H9 (cell line): ENCODE results near the gene TMEM41B. TPM values are rescaled to one million over a fixed set of nuclear protein-coding genes. Genes with fewer than 3 reads are reported as not detected.
A peak's percentile ranks its signal among the peaks of the same experiment; 100 is the strongest.

Experiments used
- DNase-seq: peaks from one replicate; pipeline ENCODE4 v3.0.0-alpha.2; 2017
- H2AFZ ChIP-seq: one replicate; pipeline ENCODE4 v1.6.1; 2013; ENCODE audit warnings: mild to moderate bottlenecking, low read length, control low read depth, moderate library complexity
- H2AK5ac ChIP-seq: 2 replicates; pipeline ENCODE4 v1.6.1; 2013; ENCODE audit warnings: low read length, control low read depth, mixed read lengths; ENCODE audit not compliant: insufficient read length
- H2BK120ac ChIP-seq: one replicate; pipeline ENCODE4 v1.6.1; 2013; ENCODE audit warnings: low read depth, mild to moderate bottlenecking, low read length, control low read depth, inconsistent platforms; ENCODE audit not compliant: poor library complexity, severe bottlenecking
- H2BK12ac ChIP-seq: 2 replicates; pipeline ENCODE4 v1.6.1; 2013; ENCODE audit warnings: low read length, control low read depth, mixed read lengths, low read depth; ENCODE audit not compliant: insufficient read length
- H2BK15ac ChIP-seq: 2 replicates; pipeline ENCODE4 v1.6.1; 2013; ENCODE audit warnings: low read depth, low read length, control low read depth
- H2BK20ac ChIP-seq: one replicate; pipeline ENCODE4 v1.6.1; 2013; ENCODE audit warnings: low read depth, mild to moderate bottlenecking, low read length, control low read depth, inconsistent platforms; ENCODE audit not compliant: poor library complexity, severe bottlenecking
- H2BK5ac ChIP-seq: 2 replicates; pipeline ENCODE4 v1.6.1; 2013; ENCODE audit warnings: low read length, control low read depth, mixed read lengths; ENCODE audit not compliant: insufficient read length
- H3K14ac ChIP-seq: 2 replicates; pipeline ENCODE4 v1.6.1; 2013; ENCODE audit warnings: low read length, control low read depth; ENCODE audit not compliant: insufficient read depth
- H3K18ac ChIP-seq: 2 replicates; pipeline ENCODE4 v1.6.1; 2013; ENCODE audit warnings: low read depth, mild to moderate bottlenecking, mixed read lengths, low read length, control low read depth; ENCODE audit not compliant: insufficient read length
- H3K23ac ChIP-seq: 2 replicates; pipeline ENCODE4 v1.6.1; 2013; ENCODE audit warnings: low read length, control low read depth, mixed read lengths, low read depth; ENCODE audit not compliant: insufficient read length
- H3K23me2 ChIP-seq: 2 replicates; pipeline ENCODE4 v1.6.1; 2013; ENCODE audit warnings: low read depth, mild to moderate bottlenecking, mixed read lengths, low read length, control low read depth; ENCODE audit not compliant: insufficient read length, poor library complexity, severe bottlenecking
- H3K27ac ChIP-seq: 2 replicates; pipeline ENCODE4 v1.5.1; 2013; ENCODE audit warnings: low read length, control low read depth, mixed read lengths, low read depth; ENCODE audit not compliant: insufficient read length
- H3K27me3 ChIP-seq: 2 replicates; pipeline ENCODE4 v1.6.1; 2013; ENCODE audit warnings: low read length, control low read depth, inconsistent platforms; ENCODE audit not compliant: insufficient read depth
- H3K4ac ChIP-seq: 2 replicates; pipeline ENCODE4 v1.6.1; 2013; ENCODE audit warnings: low read depth, mild to moderate bottlenecking, control low read depth, inconsistent platforms, low read length, moderate library complexity
- H3K4me1 ChIP-seq: 2 replicates; pipeline ENCODE4 v1.6.1; 2013; ENCODE audit warnings: low read length, control low read depth, inconsistent platforms; ENCODE audit not compliant: insufficient read depth
- H3K4me2 ChIP-seq: 2 replicates; pipeline ENCODE4 v1.6.1; 2013; ENCODE audit warnings: low read length, control low read depth, mixed read lengths; ENCODE audit not compliant: insufficient read length, insufficient read depth
- H3K56ac ChIP-seq: 2 replicates; pipeline ENCODE4 v1.6.1; 2013; ENCODE audit warnings: low read depth, mild to moderate bottlenecking, mixed read lengths, low read length, control low read depth; ENCODE audit not compliant: insufficient read length
- H3K79me1 ChIP-seq: 2 replicates; pipeline ENCODE4 v1.6.1; 2013; ENCODE audit warnings: low read depth, mild to moderate bottlenecking, moderate library complexity, low read length, control low read depth, inconsistent platforms; ENCODE audit not compliant: insufficient read depth, poor library complexity, severe bottlenecking
- H3K79me2 ChIP-seq: 2 replicates; pipeline ENCODE4 v1.6.1; 2013; ENCODE audit warnings: low read length, control low read depth, inconsistent platforms; ENCODE audit not compliant: insufficient read depth
- H3K9ac ChIP-seq: 2 replicates; pipeline ENCODE4 v1.6.1; 2013; ENCODE audit warnings: low read length, control low read depth, mixed read lengths; ENCODE audit not compliant: insufficient read length; ENCODE audit errors: extremely low read depth
- H3K9me3 ChIP-seq: one replicate; pipeline ENCODE4 v1.6.1; 2013; ENCODE audit warnings: low read depth, low read length, inconsistent platforms; ENCODE audit not compliant: control insufficient read depth
- H3T11ph ChIP-seq: one replicate; pipeline ENCODE4 v1.6.1; 2013; ENCODE audit warnings: mild to moderate bottlenecking, low read length, control low read depth, inconsistent platforms
- H4K20me1 ChIP-seq: one replicate; pipeline ENCODE4 v1.6.1; 2013; ENCODE audit not compliant: control insufficient read depth, insufficient read length, insufficient read depth
- H4K5ac ChIP-seq: 2 replicates; pipeline ENCODE4 v1.6.1; 2013; ENCODE audit warnings: low read depth, mild to moderate bottlenecking, mixed read lengths, low read length, control low read depth; ENCODE audit not compliant: insufficient read length
- H4K8ac ChIP-seq: replicated peaks from 2 replicates; pipeline ENCODE4 v1.6.1; 2013; ENCODE audit warnings: low read length, control low read depth, mixed read lengths, low read depth; ENCODE audit not compliant: insufficient read length
- H4K91ac ChIP-seq: 2 replicates; pipeline ENCODE4 v1.6.1; 2013; ENCODE audit warnings: low read depth, mild to moderate bottlenecking, moderate library complexity, mixed read lengths, low read length, control low read depth; ENCODE audit not compliant: insufficient read length
- H3K27ac Mint-ChIP-seq, 3 experiments: 2 replicates in 2 of 3; 3 replicates in 1 of 3; pipeline ENCODE4 v1.8.0; 2020 to 2021; ENCODE audit warnings: mixed read lengths in 3 of 3, mild to moderate bottlenecking in 1 of 3, moderate library complexity in 1 of 3
- H3K27me3 Mint-ChIP-seq: 2 replicates; pipeline ENCODE4 v1.8.0; 2021; ENCODE audit warnings: low read depth, mild to moderate bottlenecking, moderate library complexity, mixed read lengths
- H3K36me3 Mint-ChIP-seq, 3 experiments: 2 replicates in 2 of 3; 3 replicates in 1 of 3; pipeline ENCODE4 v1.8.0; 2020 to 2021; ENCODE audit warnings: low read depth in 3 of 3, mixed read lengths in 3 of 3; ENCODE audit not compliant: insufficient read depth in 1 of 3
- H3K4me1 Mint-ChIP-seq, 2 experiments: 2 replicates each; pipeline ENCODE4 v1.8.0; 2020; ENCODE audit warnings: mixed read lengths in 2 of 2
- H3K4me3 Mint-ChIP-seq, 2 experiments: 2 replicates in 1 of 2; 3 replicates in 1 of 2; pipeline ENCODE4 v1.8.0; 2020 to 2021; ENCODE audit warnings: mild to moderate bottlenecking in 2 of 2, mixed read lengths in 2 of 2, moderate library complexity in 1 of 2
- H3K9me3 Mint-ChIP-seq, 2 experiments: 2 replicates in 1 of 2; 3 replicates in 1 of 2; pipeline ENCODE4 v1.8.0; 2020; ENCODE audit warnings: mild to moderate bottlenecking in 2 of 2, mixed read lengths in 2 of 2, moderate library complexity in 1 of 2
- CTCF ChIP-seq: fragments of 200-600 bp; sonication (generic); conservative IDR thresholded peaks from 3 replicates; pipeline ENCODE4 v1.8.0; 2021; ENCODE audit warnings: antibody characterized with exemption, mild to moderate bottlenecking
- WGBS: extraction: QIAGEN DNeasy Blood & Tissue Kit; methylation state at CpG from one replicate; pipeline ENCODE4 v1.1.7; 2013; ENCODE audit warnings: missing lambda C conversion rate, low lambda C conversion rate, mixed read lengths; ENCODE audit not compliant: insufficient read length; ENCODE audit errors: extremely low coverage; 5-methylcytosine and 5-hydroxymethylcytosine counted together
- total RNA-seq: library from RNA; stranded (reverse); gene quantifications from 2 replicates; pipeline ENCODE4 v1.2.1, GENCODE V29; 2021

TMEM41B gene
- total RNA-seq, 1 experiment from 2014 or later, result 48.7 TPM

GRCh38 chr11:9347100-9347499 is 32.7 kb upstream of the TMEM41B start:
- DNase-seq, result no peak
- H2BK20ac ChIP-seq, result no peak overlapping the region
- peak overlapping the region in 1 of 3 experiments; percentile 23; a peak in 2 of 7 replicates for H3K27ac Mint-ChIP-seq

More at GRCh38 chr11:9347100-9347499, 32.7 kb upstream of the TMEM41B start:
- Histone ChIP-seq H4K20me1 (no peaks in the 10 kb centered on the region), H3K9ac (no peak overlapping the region), H2AFZ (no peak overlapping the region), H3K4ac (no peak overlapping the region), H3K23ac (no peak overlapping the region), H3K79me2 (no peaks in the 10 kb centered on the region), H3T11ph (no peak overlapping the region), H2BK12ac (no peak overlapping the region), H3K14ac (no peak overlapping the region), H3K4me1 (peaks cover 2% of the 10 kb centered on the region), H3K79me1 (no peaks in the 10 kb centered on the region), H3K23me2 (no peaks in the 10 kb centered on the region), H2AK5ac (no peak overlapping the region), H3K4me2 (no peak overlapping the region), H2BK5ac (no peak overlapping the region), H3K9me3 (no peaks in the 10 kb centered on the region), H3K27ac (no peak overlapping the region), H3K27me3 (no peaks in the 10 kb centered on the region; the same call in 1 of the 2 replicates), H3K56ac (no peak overlapping the region), H2BK15ac (no peak overlapping the region), H4K8ac (no peak overlapping the region), H3K18ac (no peak overlapping the region), H2BK120ac (no peak overlapping the region), H4K91ac (no peak overlapping the region), H4K5ac (no peak overlapping the region)
- TF ChIP-seq CTCF, result no peak
- H3K4me1 Mint-ChIP-seq, result peaks cover 25 to 30% of the 10 kb centered on the region in 2 experiments
- H3K4me3 Mint-ChIP-seq, result no peak overlapping the region; a peak in 1 of 5 replicates
- no CpG with 5 or more reads among the region's 2 CpGs for WGBS
- no peaks in the 10 kb centered on the region for H3K27me3 Mint-ChIP-seq
- no peaks in the 10 kb centered on the region for H3K9me3 Mint-ChIP-seq
- no peaks in the 10 kb centered on the region; a peak in 1 of 7 replicates for H3K36me3 Mint-ChIP-seq
